ENCODE measurements around the gene TNFAIP8L3.

DNA sequence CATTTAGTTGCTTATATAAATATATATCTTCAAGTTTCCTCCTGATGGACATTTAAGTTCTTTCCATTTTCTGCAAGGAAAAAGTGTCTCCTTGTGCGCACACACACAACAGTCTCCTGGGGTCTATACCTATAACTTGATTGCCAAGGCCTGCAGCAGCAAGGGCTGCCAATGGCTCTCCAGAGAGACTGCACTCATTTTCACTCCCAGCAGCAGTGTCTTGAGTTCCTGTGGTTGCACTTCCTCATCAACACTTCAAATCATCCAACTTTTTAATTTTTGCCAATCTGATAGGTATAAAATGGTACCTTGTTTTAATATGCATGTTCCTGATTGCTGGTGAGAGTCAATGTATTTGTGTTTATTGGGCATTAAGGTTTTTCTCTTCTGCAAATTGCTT is 23.1 kb downstream of the TNFAIP8L3 start:
- no peak for TF ChIP-seq EZH2phosphoT487 (conservative IDR thresholded peaks at IDR 0.05; ENCODE audit: low read length)
- TF ChIP-seq, protein P1, sequence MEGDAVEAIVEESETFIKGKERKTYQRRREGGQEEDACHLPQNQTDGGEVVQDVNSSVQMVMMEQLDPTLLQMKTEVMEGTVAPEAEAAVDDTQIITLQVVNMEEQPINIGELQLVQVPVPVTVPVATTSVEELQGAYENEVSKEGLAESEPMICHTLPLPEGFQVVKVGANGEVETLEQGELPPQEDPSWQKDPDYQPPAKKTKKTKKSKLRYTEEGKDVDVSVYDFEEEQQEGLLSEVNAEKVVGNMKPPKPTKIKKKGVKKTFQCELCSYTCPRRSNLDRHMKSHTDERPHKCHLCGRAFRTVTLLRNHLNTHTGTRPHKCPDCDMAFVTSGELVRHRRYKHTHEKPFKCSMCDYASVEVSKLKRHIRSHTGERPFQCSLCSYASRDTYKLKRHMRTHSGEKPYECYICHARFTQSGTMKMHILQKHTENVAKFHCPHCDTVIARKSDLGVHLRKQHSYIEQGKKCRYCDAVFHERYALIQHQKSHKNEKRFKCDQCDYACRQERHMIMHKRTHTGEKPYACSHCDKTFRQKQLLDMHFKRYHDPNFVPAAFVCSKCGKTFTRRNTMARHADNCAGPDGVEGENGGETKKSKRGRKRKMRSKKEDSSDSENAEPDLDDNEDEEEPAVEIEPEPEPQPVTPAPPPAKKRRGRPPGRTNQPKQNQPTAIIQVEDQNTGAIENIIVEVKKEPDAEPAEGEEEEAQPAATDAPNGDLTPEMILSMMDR (IDR thresholded peaks at IDR 0.05; ENCODE audit: insufficient read depth, low read length, poor library complexity, severe bottlenecking) = no peak

Measured in SU-DHL-6 (cell line).